RWPE1 (cell line): ENCODE results near the gene MYO15A.

Experiments used
- CTCF ChIA-PET: fragments of 350-600 bp; sonication (Branson Sonifier 250); formaldehyde crosslinking; extraction: SDS; loops from one replicate; lab custom pipeline; 2021; lab: Yijun Ruan, JAX
- POLR2A ChIA-PET: fragments of 400-600 bp; formaldehyde crosslinking; extraction: SDS; loops from one replicate; lab custom pipeline; 2020; ENCODE audit warnings: antibody characterized with exemption; ENCODE audit not compliant: low non-redundant PET; lab: Yijun Ruan, JAX
- DNase-seq: peaks from one replicate; pipeline ENCODE4 v3.0.0; 2012; ENCODE audit warnings: low spot score
- H3K27ac ChIP-seq: fragments of 450-650 bp; 2 replicates; pipeline ENCODE4 v1.5.1; 2017
- TF ChIP-seq, protein P1 (sequence below): fragments of 450-650 bp; conservative IDR thresholded peaks from 2 replicates; pipeline ENCODE4 v1.5.1; 2017; ENCODE audit warnings: low read depth, mild to moderate bottlenecking

The MYO15A gene

DNA sequence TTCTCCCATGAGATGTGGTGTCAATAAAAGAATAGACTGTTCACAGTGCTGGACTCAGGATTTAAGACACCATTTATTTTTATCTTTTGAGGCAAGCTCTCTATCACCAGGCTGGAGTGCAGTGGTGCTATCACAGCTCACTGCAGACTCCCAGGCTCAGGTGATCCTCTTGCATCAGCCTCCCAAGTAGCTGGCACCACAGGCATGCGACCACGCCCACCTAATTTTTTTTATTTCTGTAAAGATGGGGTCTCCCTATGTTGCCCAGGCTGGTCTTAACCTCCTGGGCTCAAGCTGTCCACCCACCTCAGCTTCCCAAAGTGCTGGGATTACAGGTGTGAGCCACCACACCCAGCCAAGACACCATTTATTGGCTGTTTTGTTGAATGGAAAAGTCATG lies 39.5 kb upstream of the MYO15A start:
- DNase-seq = no peak
- CTCF ChIA-PET = interaction anchor here (0.6 to 1.2 kb wide), 2 partner anchors 8 to 209 kb away, joined by 3 read pairs; no protein-coding TSS in a partner anchor
- POLR2A ChIA-PET = no interaction called here

DNA sequence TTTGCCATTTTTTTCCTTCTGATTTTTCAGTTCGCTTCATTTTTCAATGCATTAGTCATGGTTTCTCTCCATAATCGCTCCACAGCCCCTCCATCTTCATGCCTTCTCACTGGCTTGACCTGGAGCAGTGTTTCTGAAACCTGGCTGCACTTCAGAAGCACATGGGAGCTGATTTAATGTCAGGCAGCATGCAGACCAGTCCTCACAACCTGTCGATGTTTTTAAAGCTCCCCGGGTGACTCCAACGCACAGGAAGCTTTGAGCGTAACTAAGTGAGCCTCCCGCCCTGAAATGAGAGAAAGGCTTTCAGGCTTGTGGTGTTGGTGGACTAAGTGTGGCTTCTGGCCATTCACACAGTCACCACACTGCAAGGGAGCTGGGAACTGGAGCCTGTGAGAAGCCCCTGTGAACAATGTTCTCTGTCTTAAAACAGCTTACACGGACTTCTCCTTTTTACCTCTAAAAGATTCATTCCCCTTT lies 37.7 kb upstream of the MYO15A start:
- no peak for DNase-seq
- TF ChIP-seq, protein P1, sequence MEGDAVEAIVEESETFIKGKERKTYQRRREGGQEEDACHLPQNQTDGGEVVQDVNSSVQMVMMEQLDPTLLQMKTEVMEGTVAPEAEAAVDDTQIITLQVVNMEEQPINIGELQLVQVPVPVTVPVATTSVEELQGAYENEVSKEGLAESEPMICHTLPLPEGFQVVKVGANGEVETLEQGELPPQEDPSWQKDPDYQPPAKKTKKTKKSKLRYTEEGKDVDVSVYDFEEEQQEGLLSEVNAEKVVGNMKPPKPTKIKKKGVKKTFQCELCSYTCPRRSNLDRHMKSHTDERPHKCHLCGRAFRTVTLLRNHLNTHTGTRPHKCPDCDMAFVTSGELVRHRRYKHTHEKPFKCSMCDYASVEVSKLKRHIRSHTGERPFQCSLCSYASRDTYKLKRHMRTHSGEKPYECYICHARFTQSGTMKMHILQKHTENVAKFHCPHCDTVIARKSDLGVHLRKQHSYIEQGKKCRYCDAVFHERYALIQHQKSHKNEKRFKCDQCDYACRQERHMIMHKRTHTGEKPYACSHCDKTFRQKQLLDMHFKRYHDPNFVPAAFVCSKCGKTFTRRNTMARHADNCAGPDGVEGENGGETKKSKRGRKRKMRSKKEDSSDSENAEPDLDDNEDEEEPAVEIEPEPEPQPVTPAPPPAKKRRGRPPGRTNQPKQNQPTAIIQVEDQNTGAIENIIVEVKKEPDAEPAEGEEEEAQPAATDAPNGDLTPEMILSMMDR = no peak
- H3K27ac ChIP-seq = no peak overlapping the region
- CTCF ChIA-PET = interaction anchor here (0.6 to 0.7 kb wide), 2 partner anchors 169 to 219 kb away, joined by 3 read pairs; no protein-coding TSS in a partner anchor
- POLR2A ChIA-PET = interaction anchor here (0.5 kb wide), 1 partner anchor 19 kb away, joined by 4 read pairs; no protein-coding TSS in a partner anchor

More for the DNA sequence above, 39.5 kb upstream of the MYO15A start:
- H3K27ac ChIP-seq = no peak overlapping the region
- TF ChIP-seq, protein P1 = no peak

DNA sequence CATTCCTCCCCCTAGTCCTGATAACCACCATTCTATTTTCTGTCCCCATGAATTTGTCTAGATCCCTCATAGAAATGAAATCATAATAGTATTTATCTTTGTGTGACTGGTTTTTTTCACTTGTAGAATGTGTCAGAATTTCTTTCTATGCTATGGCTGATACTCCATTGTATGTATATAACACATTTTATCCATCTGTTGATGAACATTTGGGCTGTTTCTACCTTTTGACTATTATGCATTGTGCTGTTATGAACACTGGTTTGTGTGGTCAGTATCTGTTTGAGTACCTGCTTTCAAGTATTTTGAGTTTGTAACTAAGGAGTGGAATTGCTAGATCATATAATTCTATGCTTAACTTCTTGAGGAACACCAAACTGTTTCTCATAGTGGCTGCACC lies 36.8 kb upstream of the MYO15A start:
- CTCF ChIA-PET = no interaction called here
- H3K27ac ChIP-seq = no peak overlapping the region

DNA sequence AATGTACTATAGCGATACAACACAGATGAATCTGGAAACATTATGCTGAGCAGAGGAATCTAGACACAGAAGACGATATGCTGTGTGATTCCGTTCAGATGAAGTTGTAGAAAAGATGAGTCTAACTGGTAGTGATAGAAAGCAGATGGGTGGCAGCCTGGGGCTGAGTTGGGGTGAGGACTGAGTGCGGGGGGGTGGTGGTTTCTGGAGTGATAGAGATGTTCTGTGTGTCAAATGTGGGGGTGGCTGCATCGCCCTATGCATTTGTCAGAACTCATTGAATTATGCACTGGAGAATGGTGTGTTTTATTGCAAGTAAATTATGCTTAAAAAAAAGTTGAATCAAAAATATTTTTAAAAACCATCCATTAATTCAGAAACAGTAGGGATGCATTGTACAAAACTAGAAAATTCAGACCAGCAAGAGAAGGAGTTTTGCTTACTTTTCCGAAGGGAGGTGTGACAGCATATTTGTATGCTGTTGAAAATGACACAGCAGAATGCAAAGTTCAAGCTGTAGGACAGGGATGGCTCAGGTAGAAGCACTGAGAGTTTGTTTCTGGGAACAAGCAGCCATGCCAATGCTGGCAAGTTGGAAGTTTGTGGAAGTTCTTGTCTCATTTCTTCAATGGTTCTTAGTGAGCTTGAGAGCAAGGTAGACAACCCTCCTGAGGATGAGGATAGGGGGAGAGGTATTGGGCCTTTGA lies 33.8 kb upstream of the MYO15A start:
- no peak overlapping the region for H3K27ac ChIP-seq
- TF ChIP-seq, protein P1 = no peak
- DNase-seq = no peak
- ChIA-PET POLR2A (no interaction called here), CTCF (no interaction called here)

More for the DNA sequence above, 36.8 kb upstream of the MYO15A start:
- DNase-seq = no peak
- POLR2A ChIA-PET = no interaction called here
- TF ChIP-seq, protein P1 = no peak

DNA sequence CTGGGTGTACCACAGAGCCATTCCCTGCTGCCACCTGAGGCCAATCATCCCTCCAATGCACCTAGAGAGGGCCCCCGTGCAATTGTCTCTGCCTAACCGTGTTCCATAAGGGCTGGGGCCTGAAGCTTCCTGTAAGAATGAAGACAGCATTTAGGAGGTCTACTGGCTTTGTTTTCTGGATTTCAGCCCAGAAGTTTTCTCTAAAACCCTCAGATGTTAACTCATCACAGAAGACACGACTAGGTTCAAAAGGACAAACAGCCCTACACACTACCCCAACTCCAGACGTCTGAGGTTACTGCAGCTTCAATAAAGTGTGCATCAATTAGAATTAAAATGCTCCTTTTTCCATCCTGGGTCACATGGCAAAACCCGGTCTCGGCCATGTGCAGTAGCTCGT lies 31.6 kb upstream of the MYO15A start:
- no peak for DNase-seq
- no peak overlapping the region for H3K27ac ChIP-seq
- CTCF ChIA-PET = interaction anchor here (0.5 to 0.9 kb wide), 2 partner anchors 8 to 1562 kb away, joined by 3 to 6 read pairs; no protein-coding TSS in a partner anchor
- POLR2A ChIA-PET = interaction anchor here (0.6 kb wide), 1 partner anchor 22 kb away, joined by 6 read pairs; no protein-coding TSS in a partner anchor
- TF ChIP-seq, protein P1 = no peak

DNA sequence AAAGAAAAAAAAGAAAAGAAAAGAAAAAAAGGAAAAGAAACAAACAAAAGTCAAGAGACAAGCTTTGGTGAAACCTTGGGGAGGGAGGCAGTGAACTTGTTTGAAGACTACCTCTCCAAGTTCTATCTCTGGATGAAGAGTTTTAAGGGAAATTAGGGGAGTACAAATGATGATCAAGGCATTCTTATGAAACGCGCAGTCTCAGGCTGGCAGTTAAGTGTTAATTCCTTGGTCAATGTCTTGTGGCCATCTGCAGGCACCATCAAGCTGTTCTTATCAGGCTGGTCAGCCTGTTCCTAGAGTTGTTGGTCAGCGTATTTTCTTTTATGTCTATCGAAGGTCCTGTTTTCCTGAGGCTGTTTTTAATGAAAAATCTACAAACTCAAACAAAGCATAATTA lies 29.0 kb upstream of the MYO15A start:
- no peak overlapping the region for H3K27ac ChIP-seq
- POLR2A ChIA-PET = no interaction called here
- TF ChIP-seq, protein P1 = no peak
- CTCF ChIA-PET = interaction anchor here (0.6 kb wide), 2 partner anchors 17 to 19 kb away, joined by 3 to 4 read pairs; no protein-coding TSS in a partner anchor
- DNase-seq = no peak
